ENCODE measurements around the gene SEMA3A.

GRCh38 chr7:84181628-84182027 is 13.0 kb downstream of the SEMA3A start:
- TF ChIP-seq, protein P1, sequence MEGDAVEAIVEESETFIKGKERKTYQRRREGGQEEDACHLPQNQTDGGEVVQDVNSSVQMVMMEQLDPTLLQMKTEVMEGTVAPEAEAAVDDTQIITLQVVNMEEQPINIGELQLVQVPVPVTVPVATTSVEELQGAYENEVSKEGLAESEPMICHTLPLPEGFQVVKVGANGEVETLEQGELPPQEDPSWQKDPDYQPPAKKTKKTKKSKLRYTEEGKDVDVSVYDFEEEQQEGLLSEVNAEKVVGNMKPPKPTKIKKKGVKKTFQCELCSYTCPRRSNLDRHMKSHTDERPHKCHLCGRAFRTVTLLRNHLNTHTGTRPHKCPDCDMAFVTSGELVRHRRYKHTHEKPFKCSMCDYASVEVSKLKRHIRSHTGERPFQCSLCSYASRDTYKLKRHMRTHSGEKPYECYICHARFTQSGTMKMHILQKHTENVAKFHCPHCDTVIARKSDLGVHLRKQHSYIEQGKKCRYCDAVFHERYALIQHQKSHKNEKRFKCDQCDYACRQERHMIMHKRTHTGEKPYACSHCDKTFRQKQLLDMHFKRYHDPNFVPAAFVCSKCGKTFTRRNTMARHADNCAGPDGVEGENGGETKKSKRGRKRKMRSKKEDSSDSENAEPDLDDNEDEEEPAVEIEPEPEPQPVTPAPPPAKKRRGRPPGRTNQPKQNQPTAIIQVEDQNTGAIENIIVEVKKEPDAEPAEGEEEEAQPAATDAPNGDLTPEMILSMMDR (IDR thresholded peaks at IDR 0.05; ENCODE audit: insufficient read depth, low read length, poor library complexity, severe bottlenecking), result no peak
- no peak for TF ChIP-seq EZH2phosphoT487 (conservative IDR thresholded peaks at IDR 0.05; ENCODE audit: low read length)

Data from SU-DHL-6 (cell line).